HG03378 (cell line): ENCODE data around the gene ADM2.
"Not testable (repeated sequence)": the region's sequence is repeated elsewhere in the genome, so short reads cannot be mapped to it uniquely, and the experiment has no call there.

Experiments used
- ATAC-seq: cut with Tn5 transposase; IDR thresholded peaks from one replicate; pipeline ENCODE4 v1.9.1; 2021; ENCODE audit warnings: mild to moderate bottlenecking, moderate library complexity; ENCODE audit not compliant: unreplicated experiment

The ADM2 gene

GRCh38 chr22:50505276-50505775, 24.0 kb downstream of the ADM2 start:
- ATAC-seq, result no peak

- no peak for ATAC-seq
Observed at GRCh38 chr22:50505776-50506610, 24.6 kb downstream of the ADM2 start.

GRCh38 chr22:50506611-50507420, 25.5 kb downstream of the ADM2 start:
- ATAC-seq, result peak; percentile 8

- ATAC-seq, result peak; percentile 32
Observed at GRCh38 chr22:50507421-50507990, 26.2 kb downstream of the ADM2 start, which contains the start of gene LMF2. Gene LMF2 (minus strand): TSS chr22:50507702. CDS start chr22:50507675, 27 bp downstream.

- peak; percentile 62 for ATAC-seq
Observed at GRCh38 chr22:50507991-50508884, 26.9 kb downstream of the ADM2 start, which contains the start of gene NCAPH2. Gene NCAPH2 (plus strand): TSS chr22:50508224. CDS start chr22:50508338, 114 bp downstream.

- no peak for ATAC-seq
Observed at GRCh38 chr22:50508897-50509296, 27.6 kb downstream of the ADM2 start.

GRCh38 chr22:50513175-50513574, 31.8 kb downstream of the ADM2 start:
- no peak for ATAC-seq

- ATAC-seq, result no peak
Observed at GRCh38 chr22:50516068-50516467, 34.7 kb downstream of the ADM2 start.

GRCh38 chr22:50516891-50517290, 35.5 kb downstream of the ADM2 start:
- ATAC-seq, result no peak

GRCh38 chr22:50517495-50518260, 36.3 kb downstream of the ADM2 start:
- no peak for ATAC-seq

- no peak for ATAC-seq
Observed at GRCh38 chr22:50518606-50519005, 37.3 kb downstream of the ADM2 start.

- ATAC-seq, result no peak
Observed at GRCh38 chr22:50519151-50519550, 37.8 kb downstream of the ADM2 start.

- not testable (repeated sequence) for ATAC-seq
Observed at GRCh38 chr22:50520184-50520583, 38.8 kb downstream of the ADM2 start.

GRCh38 chr22:50520826-50521453, 39.6 kb downstream of the ADM2 start:
- ATAC-seq, result no peak

GRCh38 chr22:50521710-50522109, 40.4 kb downstream of the ADM2 start:
- no peak for ATAC-seq

GRCh38 chr22:50522208-50522805, 41.0 kb downstream of the ADM2 start:
- no peak for ATAC-seq

- ATAC-seq, result no peak
Observed at GRCh38 chr22:50522806-50523438, 41.6 kb downstream of the ADM2 start.

- no peak for ATAC-seq
Observed at GRCh38 chr22:50523458-50523805, 42.1 kb downstream of the ADM2 start.
